Hepatocyte (in vitro differentiated cells): ENCODE measurements around the gene REST.

ENCODE experiments used
- CTCF ChIP-seq: fragments of 200-600 bp; sonication (generic); IDR thresholded peaks from 2 replicates; pipeline ENCODE4 v1.5.1; 2016; ENCODE audit warnings: antibody characterized with exemption, mild to moderate bottlenecking; ENCODE audit not compliant: poor library complexity
- EZH2 ChIP-seq: fragments of 200-600 bp; sonication (generic); IDR thresholded peaks from 2 replicates; pipeline ENCODE4 v1.6.1; 2016; ENCODE audit warnings: antibody characterized with exemption, mild to moderate bottlenecking, borderline replicate concordance
- EZH2phosphoT487 ChIP-seq: fragments of 200-600 bp; sonication (generic); IDR thresholded peaks from one replicate; pipeline ENCODE4 v1.6.1; 2018; ENCODE audit warnings: antibody characterized with exemption, mild to moderate bottlenecking, low read depth, moderate library complexity; ENCODE audit not compliant: unreplicated experiment, severe bottlenecking

GRCh38 chr4:56959100-56959499 lies 51.4 kb downstream of the REST start:
- TF ChIP-seq CTCF (no peak), EZH2phosphoT487 (no peak), EZH2 (no peak)
